Measurements from ENCODE around the gene MAPRE2.
"Not testable (repeated sequence)": the region's sequence is repeated elsewhere in the genome, so short reads cannot be mapped to it uniquely, and the experiment has no call there.

MAPRE2 gene

GRCh38 chr18:35104391-35105051 lies 63.3 kb downstream of the MAPRE2 start:
- DNase-seq (ENCODE audit: insufficient read length, low spot score): no peak
- no peak for FAIRE-seq
- no peak for TF ChIP-seq POLR2A (IDR thresholded peaks at IDR 0.05; ENCODE audit: low read depth, low read length)

GRCh38 chr18:35106013-35106844 lies 65.0 kb downstream of the MAPRE2 start:
- DNase-seq (ENCODE audit: insufficient read length, low spot score): no peak
- FAIRE-seq: no peak
- no peak for TF ChIP-seq POLR2A (IDR thresholded peaks at IDR 0.05; ENCODE audit: low read depth, low read length)

DNA sequence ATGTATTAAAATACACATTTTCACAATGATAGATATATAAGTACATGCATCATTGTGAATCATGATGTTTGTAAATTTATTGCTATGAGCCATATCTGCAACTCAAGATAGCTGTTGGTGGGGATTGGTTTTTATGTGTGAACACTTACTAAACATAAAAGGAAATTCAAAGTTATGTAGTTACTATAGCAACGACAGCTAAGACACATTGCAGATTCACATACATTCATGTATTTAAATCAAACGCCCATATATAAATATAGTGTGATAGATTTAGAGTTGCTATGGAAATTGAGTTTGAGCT lies 65.6 kb downstream of the MAPRE2 start:
- DNase-seq (ENCODE audit: insufficient read length, low spot score): no peak
- FAIRE-seq: no peak
- TF ChIP-seq POLR2A (IDR thresholded peaks at IDR 0.05; ENCODE audit: low read depth, low read length): no peak

DNA sequence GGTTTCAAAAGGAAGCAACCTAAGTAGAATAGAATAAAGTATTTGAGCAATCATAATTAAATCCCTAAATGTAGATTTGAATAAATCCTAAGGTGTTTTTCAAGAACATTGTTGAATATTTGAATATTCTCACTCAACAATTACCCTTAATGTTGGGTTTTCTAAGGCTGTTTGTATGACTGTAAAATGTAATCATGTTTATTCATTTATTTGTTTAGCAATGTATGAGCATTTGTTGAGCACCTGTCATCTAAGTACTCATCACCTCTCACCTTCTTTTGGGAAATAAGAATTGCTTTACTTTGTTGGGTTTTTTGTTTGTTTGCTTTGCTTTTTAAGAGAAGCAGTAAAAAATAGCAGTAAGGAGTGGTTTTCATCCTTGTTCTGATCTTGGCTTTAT lies 66.0 kb downstream of the MAPRE2 start:
- no peak for FAIRE-seq
- no peak for DNase-seq (ENCODE audit: insufficient read length, low spot score)
- TF ChIP-seq POLR2A (IDR thresholded peaks at IDR 0.05; ENCODE audit: low read depth, low read length): no peak

GRCh38 chr18:35108088-35108487 lies 66.9 kb downstream of the MAPRE2 start:
- not testable (repeated sequence) for FAIRE-seq; DNase-seq (ENCODE audit: insufficient read length, low spot score)

- DNase-seq (ENCODE audit: insufficient read length, low spot score) (no peak), FAIRE-seq (no peak)
- TF ChIP-seq POLR2A (IDR thresholded peaks at IDR 0.05; ENCODE audit: low read depth, low read length): no peak
Observed at GRCh38 chr18:35110059-35110458, 68.8 kb downstream of the MAPRE2 start.

GRCh38 chr18:35110554-35111485 lies 69.6 kb downstream of the MAPRE2 start:
- TF ChIP-seq POLR2A (IDR thresholded peaks at IDR 0.05; ENCODE audit: low read depth, low read length): no peak
- DNase-seq (ENCODE audit: insufficient read length, low spot score): no peak
- FAIRE-seq: no peak

DNA sequence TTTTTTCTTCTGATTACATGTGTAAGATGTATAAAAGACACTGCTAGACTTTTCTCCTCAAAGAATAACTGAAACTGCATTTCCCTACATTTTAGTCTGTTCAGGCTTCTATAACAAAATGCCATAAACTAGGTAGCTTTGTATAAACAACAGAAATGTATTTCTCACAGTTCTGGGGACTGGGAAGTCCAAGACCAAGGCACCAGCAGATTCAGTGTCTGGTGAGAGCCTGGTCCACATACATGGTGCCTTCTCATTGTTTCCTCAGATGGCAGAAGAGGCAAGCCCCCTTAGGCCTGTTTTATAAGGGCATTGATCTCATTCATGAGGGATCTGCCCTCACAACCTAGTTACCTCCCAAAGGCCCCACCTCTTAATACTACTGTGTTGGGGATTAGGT lies 71.5 kb downstream of the MAPRE2 start:
- FAIRE-seq (no peak), DNase-seq (ENCODE audit: insufficient read length, low spot score) (no peak)
- TF ChIP-seq POLR2A (IDR thresholded peaks at IDR 0.05; ENCODE audit: low read depth, low read length): no peak

DNA sequence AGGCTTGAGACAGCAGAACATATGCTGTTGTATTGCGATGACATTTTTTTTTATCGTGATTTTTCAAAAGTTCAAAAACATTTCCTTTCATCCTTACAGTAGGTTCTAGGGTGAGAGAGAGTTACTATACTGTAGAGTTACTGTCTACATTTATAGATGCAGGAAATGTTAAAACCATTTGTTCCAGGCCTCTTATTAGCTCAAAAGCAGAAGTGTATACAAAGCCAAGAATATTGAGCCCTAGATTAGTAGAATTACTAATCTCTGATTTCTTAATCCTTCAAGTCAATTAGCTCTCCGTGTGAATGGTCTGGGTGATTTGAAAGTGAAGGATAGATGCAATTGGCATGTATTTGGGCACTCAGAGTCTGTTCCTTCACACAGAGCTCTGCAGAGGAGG lies 73.1 kb downstream of the MAPRE2 start:
- FAIRE-seq (no peak), DNase-seq (ENCODE audit: insufficient read length, low spot score) (no peak)
- TF ChIP-seq POLR2A (IDR thresholded peaks at IDR 0.05; ENCODE audit: low read depth, low read length): no peak

GRCh38 chr18:35116784-35117318 lies 75.6 kb downstream of the MAPRE2 start:
- TF ChIP-seq POLR2A (IDR thresholded peaks at IDR 0.05; ENCODE audit: low read depth, low read length): no peak
- no peak for DNase-seq (ENCODE audit: insufficient read length, low spot score)
- FAIRE-seq: no peak

DNA sequence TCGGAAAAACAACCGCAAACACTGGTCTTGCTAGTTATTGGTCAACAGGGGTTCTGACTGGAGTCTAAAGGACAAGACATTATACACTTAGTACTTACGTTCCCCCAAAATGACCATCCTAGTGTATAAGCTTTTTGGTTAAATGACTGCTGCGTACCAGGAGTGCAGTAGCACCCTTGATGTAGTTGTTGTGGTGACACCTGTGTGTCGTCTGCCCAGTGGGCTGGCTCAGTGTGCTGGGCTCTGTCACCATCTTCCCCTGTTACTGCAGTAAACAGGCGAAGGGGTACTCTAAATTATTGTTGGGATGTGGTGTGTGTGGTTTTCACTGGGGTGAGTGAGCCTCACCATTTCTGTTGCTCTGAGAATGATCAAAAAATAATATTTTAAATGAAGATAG lies 76.2 kb downstream of the MAPRE2 start:
- DNase-seq (ENCODE audit: insufficient read length, low spot score) (no peak), FAIRE-seq (no peak)
- TF ChIP-seq POLR2A (IDR thresholded peaks at IDR 0.05; ENCODE audit: low read depth, low read length): no peak

DNA sequence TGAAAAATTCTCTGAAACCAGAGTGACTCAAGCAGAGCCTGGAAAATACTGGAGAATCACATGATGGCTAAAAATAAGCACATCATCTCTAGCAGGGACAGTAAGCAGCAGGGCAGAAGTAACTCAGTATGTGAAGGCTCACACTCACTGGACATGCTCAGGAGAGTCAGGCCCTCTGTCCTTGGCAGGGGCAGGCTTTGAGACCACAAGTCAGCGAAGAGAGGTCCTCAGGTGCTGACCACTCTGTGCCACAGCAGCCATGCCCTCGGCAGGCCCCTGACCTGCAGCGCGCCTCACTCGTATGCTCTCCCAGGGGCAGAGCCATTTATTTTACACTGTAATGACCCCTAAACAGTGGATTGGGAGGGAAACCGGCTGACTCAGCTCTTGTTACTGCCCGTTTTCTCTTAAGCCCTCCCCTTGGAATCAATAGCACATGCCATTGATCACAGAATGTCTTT lies 76.8 kb downstream of the MAPRE2 start:
- no peak for TF ChIP-seq POLR2A (IDR thresholded peaks at IDR 0.05; ENCODE audit: low read depth, low read length)
- FAIRE-seq: no peak
- DNase-seq (ENCODE audit: insufficient read length, low spot score): no peak

GRCh38 chr18:35118641-35119040 lies 77.4 kb downstream of the MAPRE2 start:
- no peak for TF ChIP-seq POLR2A (IDR thresholded peaks at IDR 0.05; ENCODE audit: low read depth, low read length)
- FAIRE-seq (no peak), DNase-seq (ENCODE audit: insufficient read length, low spot score) (no peak)

GRCh38 chr18:35121038-35121437 lies 79.8 kb downstream of the MAPRE2 start:
- FAIRE-seq (no peak), DNase-seq (ENCODE audit: insufficient read length, low spot score) (no peak)
- TF ChIP-seq POLR2A (IDR thresholded peaks at IDR 0.05; ENCODE audit: low read depth, low read length): no peak

Measured in H54 (cell line).